Ureter (tissue), 1 donor: Measurements from ENCODE around the gene NDUFA7. TPM values are rescaled to one million over a fixed set of nuclear protein-coding genes. Genes with fewer than 3 reads are reported as not detected.
"Not testable (repeated sequence)": the region's sequence is repeated elsewhere in the genome, so short reads cannot be mapped to it uniquely, and the experiment has no call there.

Experiments
- DNase-seq: peaks from one replicate; pipeline ENCODE4 v3.0.0-alpha.2; 2020; ENCODE audit warnings: low spot score
- total RNA-seq: library from RNA; stranded (reverse); gene quantifications from one replicate; pipeline ENCODE4 v1.2.4, GENCODE V29; 2023
- donor health status: DM: yes; HTN: yes; CAD: no.

The NDUFA7 gene
- total RNA-seq, 1 donor from 2014 or later, result 53.0 TPM

- no peak for DNase-seq
Measured at GRCh38 chr19:8342316-8342683, 21.1 kb upstream of the NDUFA7 start.

- DNase-seq, result not testable (repeated sequence)
Measured at GRCh38 chr19:8341504-8341903, 20.3 kb upstream of the NDUFA7 start.

- no peak for DNase-seq
Measured at GRCh38 chr19:8340341-8341096, 19.3 kb upstream of the NDUFA7 start.

- no peak for DNase-seq
Measured at GRCh38 chr19:8338835-8339234, 17.7 kb upstream of the NDUFA7 start.

GRCh38 chr19:8337728-8338127 lies 16.6 kb upstream of the NDUFA7 start:
- no peak for DNase-seq

- DNase-seq, result no peak
Measured at GRCh38 chr19:8336660-8337059, 15.5 kb upstream of the NDUFA7 start.

- DNase-seq, result no peak
Measured at GRCh38 chr19:8336072-8336569, 14.9 kb upstream of the NDUFA7 start.

- DNase-seq, result no peak
Measured at GRCh38 chr19:8335343-8336071, 14.3 kb upstream of the NDUFA7 start.

GRCh38 chr19:8334458-8335342 lies 13.5 kb upstream of the NDUFA7 start:
- DNase-seq, result no peak

GRCh38 chr19:8333767-8334457 lies 12.7 kb upstream of the NDUFA7 start:
- DNase-seq, result no peak

GRCh38 chr19:8332976-8333766 lies 12.0 kb upstream of the NDUFA7 start:
- DNase-seq, result no peak

- no peak for DNase-seq
Measured at GRCh38 chr19:8331263-8331845, 10.2 kb upstream of the NDUFA7 start.

GRCh38 chr19:8329996-8330395 lies 8.8 kb upstream of the NDUFA7 start:
- DNase-seq, result no peak

GRCh38 chr19:8325454-8325853 lies 4.3 kb upstream of the NDUFA7 start:
- DNase-seq, result no peak

- no peak for DNase-seq
Measured at GRCh38 chr19:8324186-8325050, 3.2 kb upstream of the NDUFA7 start.

GRCh38 chr19:8323781-8324185 lies 2.6 kb upstream of the NDUFA7 start:
- no peak for DNase-seq

- DNase-seq, result no peak
Measured at GRCh38 chr19:8322638-8322997, 1.4 kb upstream of the NDUFA7 start.

GRCh38 chr19:8321986-8322637 lies 937 bp upstream of the NDUFA7 start:
- DNase-seq, result no peak

- no peak for DNase-seq
Measured at GRCh38 chr19:8320564-8321066, 560 bp downstream of the NDUFA7 start.
